ENCODE data around the gene PAM16.
A peak's percentile ranks its signal among the peaks of the same experiment; 100 is the strongest.

- TF ChIP-seq CTCF (IDR thresholded peaks at IDR 0.05) (no peak), POLR2AphosphoS5 (IDR thresholded peaks at IDR 0.05; ENCODE audit: low read depth, low read length) (peak; percentile 38; the same call in 1 of the 2 replicates), TCF7L2 (IDR thresholded peaks at IDR 0.05; ENCODE audit: low read depth, low read length) (no peak)
Measured at GRCh38 chr16:4339909-4340308, 11.2 kb downstream of the PAM16 start.

All from Panc1 (cell line).